Lung microvascular endothelial cell (primary cell): Measurements from ENCODE around the gene DIS3L. TPM values are rescaled to one million over a fixed set of nuclear protein-coding genes. Genes with fewer than 3 reads are reported as not detected.
"Not testable (repeated sequence)": the region's sequence is repeated elsewhere in the genome, so short reads cannot be mapped to it uniquely, and the experiment has no call there.

ENCODE experiments used
- DNase-seq, 2 donors: peaks; one replicate each; pipeline versions ENCODE4 v3.0.0 to v3.0.0-alpha.2; 2010; ENCODE audit warnings: low read depth in 2 of 2
- total RNA-seq: library from RNA; depleted of rRNA; stranded (reverse); fragments of >200 nt; gene quantifications from 2 replicates; pipeline ENCODE4 v1.2.1, GENCODE V29; 2014

The DIS3L gene
- 16.1 and 17.9 TPM in 2 replicates for total RNA-seq

DNA sequence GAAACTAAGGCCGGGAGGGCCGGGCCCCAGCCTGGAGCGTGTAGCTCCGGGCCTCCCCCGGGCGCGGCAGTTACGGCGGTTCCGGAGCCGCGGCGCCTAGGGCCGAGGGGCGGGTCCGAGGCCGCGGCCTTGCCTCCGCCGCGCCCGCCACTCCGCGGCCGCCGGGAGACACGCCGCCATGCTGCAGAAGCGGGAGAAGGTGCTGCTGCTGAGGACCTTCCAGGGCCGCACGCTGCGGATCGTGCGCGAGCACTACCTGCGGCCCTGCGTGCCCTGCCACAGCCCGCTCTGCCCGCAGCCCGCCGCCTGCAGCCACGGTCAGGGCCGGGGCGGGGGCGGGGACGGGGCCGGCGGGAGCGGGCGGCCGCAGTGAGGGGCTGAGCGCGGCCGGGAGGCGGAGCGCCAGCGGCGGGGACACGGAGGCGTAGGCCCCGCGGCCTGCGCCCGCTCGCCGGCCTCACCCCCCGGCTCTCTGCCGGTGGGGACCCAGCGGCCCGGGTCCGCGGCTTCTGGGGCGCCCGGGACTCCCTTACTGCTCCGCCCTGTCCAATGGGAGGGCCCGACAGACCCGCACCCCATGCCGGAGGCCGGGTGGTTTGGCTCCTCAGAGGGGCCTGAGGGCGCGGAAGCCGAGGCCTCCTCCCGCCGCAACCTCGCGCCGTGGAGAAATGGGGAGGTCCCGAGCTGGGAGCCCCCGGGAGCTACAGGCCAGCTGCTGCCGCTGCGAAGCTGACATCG lies at the start of gene DIS3L:
Gene DIS3L, plus strand, starts transcription at position 150 of the 738 bp plus-strand sequence. Its CDS starts 29 bp downstream, at position 179.
- DNase-seq = peak; percentile 57 to 61

DNA sequence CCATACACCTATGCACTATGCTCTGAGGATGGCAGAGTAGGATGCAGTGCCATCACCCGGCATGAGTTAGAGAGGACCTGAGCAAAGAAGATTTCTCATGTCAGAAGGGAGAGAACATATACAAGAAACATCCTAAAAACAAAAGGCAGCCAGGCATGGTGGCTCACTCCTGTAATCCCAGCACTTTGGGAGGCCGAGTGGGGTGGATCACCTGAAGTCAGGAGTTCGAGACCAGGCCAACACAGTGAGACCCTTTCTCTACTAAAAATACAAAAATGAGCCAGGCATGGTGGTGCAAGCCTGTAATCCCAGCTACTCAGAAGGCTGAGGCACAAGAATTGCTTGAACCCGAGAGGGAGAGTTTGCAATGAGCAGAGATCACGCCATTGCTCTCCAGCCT lies 47.5 kb upstream of the DIS3L start:
- not testable (repeated sequence) for DNase-seq

DNA sequence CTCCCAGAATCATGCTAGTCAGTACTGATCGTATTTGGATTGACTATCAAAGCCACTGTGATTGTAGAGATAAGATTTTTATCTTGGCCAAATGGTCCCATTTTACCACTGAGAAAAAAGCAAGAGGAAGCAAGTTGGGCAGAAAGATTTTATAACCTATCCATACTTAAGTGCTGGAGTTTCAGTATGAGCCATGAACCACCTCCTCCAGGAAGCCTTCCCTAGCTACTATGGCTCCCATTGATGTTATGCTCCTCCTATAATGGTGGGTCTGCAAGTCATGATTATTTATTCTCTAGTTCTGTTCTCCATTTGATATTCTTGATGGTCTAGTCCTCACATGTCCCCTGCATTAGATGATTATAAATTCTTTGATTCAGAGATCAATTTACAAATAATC lies 46.4 kb upstream of the DIS3L start:
- DNase-seq = no peak

DNA sequence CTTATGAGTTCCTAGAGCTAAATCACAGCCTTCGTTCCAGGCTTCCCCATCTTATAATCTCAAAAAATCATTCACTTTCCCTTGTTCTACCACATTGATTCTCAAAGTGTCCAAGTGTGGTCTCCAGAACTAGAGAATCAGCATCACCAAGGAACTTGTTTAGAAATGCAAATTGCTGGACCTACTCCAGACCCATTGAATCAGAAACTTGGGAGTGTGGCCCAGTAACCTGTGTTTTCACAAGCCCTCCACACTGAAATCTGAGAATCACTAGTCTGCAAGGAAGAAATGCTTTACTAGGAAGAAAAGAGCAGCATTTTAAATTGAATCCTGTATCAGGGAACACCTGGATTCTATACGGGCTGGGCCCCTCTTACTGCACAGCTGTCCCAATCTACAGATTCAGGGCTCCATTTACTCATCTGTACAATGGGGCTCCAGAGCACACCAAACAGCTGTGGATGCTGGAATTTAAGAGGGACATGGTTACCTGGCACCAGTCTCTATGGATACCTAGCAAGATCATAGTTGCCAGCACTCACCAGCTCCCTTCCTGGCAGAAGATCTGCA lies 43.7 kb upstream of the DIS3L start:
- DNase-seq = no peak

DNA sequence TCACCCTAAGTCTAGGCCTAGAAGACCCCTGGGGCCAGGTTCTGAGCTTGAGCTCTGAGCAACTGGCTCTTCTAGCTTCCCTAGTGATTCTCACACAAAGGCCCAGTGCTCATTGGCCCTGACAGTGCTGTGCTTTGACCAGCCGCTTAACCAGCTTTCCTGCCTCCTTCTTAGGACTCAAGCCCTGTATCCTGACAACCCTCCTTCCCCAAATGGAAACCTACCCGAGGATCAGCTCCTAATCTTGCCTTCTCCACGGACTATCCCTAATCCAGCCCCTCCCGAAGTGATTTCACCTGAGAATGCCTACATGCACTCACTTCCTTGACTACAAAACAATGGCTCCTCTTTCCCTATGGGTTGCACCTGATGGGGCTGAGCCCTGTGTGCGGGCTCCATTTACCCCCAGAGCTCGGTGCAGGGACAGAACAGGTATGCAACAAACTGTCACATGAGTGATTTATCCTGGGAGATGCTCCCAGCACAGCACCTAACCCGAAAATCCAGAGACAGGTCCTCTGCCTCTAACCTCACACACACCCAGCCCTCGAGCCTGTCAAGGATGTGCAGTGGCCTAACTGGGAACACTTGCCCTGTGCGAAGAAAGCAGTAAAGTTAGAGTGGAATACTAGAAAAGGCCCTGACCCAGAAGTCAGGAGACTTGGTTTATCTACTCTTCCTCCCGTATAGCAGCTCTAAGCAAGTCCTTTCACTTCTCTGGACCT lies 42.1 kb upstream of the DIS3L start:
- no peak for DNase-seq

DNA sequence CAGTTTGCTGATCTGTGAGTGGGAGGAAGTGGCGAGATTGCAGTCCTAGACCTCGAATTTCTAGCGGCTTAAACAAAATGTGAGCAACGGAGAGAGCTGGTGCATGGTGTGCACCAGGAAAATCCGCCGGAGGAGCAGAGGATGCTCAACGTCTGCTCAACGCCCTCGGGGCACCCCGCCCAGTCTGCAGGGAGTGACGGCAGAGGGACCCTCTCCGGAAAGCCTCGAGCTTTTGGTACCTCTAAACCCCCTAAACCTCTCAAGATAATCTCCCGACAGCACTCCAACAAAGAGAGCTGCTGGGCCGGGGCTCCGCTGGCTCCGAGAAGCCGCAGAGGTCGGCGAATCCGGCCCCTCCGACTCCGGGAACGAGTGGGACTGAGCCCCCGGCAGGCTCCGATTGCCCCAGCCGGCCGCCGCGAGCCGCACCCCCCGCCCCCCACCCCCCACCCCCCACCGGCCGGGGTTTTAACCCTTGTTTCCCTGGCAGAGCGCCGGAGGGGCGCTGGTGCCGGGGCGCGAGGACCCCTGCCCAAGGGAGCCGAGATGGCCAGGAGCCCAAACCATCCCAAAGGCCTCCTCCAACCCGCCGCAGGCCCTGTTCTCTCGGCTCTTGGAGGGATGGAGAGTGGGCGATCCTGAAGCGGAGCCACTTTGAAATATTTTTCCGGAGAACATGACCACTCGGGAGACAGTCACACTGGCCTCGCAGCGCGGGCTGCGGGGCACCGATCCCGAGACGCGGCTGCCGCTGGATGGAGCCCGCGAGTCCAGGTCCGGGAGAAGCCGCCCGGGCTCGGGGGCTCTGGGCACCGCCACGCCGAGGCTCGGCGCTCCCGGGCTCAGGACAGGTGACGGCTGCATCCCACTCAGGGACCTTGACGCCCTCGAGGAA lies 41.3 kb upstream of the DIS3L start:
- peak; percentile 47 to 70 for DNase-seq

DNA sequence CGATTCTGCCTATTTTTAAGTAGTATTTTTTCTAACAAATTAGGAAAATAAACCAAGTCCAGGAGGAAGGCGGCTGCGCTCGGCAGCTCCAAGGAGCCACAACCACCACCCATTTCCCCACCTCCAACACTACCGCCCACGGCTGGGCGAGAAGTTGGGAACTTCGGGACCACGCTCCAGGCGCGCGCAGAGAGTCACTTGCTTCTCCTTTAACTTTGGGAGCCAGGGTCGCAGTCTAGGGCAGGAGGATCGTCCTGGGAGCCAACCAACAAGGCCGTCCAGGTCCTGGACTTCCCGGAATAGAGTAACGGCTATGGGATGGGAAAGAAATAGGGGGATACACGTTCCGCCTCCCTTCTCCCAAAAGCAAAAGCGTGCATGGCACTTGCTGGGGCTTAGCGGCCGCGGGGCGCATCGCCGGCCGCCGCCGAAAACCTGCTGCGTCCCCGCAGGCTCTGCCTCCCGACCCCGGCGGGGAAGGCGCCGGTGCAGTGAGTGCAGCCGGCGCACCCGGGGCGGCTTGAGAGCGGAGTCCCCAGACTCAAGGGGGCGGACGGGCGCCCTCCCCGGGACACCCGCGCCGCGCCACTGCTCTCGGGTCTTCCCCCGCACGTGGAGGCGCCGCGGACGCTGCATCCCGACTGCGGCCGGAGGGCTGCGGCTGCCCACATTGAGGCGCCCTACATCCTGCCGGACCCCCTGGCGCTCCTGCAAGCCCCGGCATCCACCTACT lies 40.5 kb upstream of the DIS3L start:
- peak; percentile 16 to 21 for DNase-seq

DNA sequence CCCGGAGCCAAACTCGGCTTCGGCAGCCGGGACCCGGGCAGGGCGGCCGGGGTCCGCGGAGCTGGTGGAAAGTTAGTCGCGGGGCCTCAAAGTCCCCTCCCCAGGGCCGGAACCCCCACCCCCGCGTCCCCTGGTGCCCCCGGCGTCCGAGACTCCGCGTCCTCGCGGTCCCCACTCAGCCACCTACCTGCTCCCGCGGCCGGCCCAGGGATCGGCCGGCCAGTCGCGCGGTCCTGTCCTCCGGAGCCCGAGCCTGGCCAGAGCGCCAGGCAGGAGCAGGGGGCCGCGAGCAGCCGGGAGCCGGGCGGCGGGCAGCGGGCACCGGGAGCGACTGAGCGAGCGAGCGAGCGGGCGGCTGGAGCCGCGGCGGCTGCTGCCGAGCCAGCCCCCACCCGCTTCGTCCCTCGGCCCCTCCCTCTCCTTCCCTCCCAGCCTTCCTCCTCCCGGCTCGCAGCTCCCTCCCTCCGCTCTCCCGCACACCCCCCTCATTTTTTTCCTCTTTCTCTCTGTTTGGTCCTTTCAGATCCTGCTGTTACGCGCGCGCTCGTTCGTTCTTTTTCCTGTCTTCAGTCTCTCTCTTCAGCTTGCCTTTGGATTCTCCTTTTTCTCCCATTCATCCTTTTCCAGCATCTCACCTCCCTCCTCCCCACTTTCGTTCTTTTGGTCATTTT lies 39.8 kb upstream of the DIS3L start, which contains the start of gene MEGF11:
Gene MEGF11, minus strand, starts transcription at position 333 of the 671 bp plus-strand sequence. CDS start 125,347 bp downstream, outside the sequence.
- peak; percentile 12 to 32 for DNase-seq

DNA sequence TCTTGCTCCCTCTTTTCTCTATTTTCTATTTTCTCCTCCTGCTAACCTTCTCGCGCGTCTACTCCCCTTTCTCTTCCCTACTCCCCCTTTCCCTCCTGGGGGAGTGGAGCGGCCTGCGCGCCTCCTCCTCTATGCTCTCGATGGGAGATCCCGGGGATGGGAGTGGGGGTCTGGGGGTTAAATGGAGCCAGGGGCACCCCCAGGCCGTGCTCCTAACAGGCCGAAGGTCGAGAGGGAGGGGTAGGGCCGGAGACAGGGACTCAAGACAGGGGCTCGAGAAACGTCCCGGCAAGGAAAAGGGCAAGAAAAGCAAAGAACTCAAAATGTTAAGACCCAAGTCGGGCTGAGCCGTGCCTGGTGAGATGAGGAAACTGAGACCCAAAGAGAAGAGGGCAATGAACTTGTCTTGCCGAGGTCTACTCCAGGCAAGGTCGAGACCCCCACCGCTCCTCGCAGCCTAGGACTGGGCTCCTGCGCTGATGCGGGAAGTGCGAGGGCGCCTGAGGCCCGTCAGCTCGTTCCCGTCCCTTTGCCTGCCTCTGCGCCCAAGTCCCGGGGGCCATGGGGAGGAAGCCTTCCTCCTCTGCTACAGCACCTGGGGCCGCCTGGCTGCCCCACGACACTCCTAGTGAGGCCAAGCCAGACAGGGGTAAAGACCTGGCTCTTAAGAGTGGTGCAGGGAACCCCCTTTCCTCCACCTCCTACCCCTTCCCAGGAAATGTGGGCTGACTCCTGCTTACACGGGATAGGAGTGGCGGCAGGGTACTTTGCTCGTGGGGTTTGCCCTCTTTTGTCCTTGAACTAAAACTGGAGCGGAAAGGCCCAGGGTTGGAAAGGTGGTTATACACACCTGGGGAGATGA lies 39.0 kb upstream of the DIS3L start:
- DNase-seq = no peak

DNA sequence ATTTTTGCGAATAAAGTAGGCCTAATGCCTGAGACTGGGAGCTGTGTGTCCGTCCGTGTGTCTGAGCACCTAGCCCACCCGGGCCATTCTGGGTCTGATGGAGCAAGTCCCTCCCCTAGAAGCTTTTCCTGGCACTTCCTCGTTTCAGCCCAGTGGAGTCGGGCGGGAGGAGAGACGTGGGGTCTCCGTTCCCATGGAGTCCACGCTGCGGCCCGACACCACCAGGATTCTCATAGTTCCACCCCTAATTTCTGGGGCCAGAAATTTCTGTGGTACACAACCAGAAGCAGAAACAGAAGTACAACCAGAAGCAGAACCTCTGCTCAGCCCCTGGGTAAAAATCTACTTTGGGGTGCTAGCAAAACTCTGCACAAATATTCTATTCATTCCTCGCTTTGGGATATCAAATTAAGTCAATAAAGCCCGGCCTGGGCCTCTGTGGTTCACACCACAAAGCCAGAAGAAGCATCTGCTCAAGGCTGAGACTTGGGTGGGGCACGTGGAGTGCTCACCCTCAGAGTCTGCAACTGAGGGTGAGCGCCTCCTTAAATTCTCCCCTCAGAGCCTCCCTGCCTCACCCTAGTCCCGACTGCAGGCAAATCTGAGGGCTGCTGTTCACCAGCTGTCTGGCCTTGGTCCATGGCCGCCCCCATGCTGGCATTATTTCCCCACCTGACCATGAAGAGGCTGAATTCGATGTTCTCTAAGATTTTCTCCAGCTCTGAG lies 38.3 kb upstream of the DIS3L start:
- DNase-seq = no peak

DNA sequence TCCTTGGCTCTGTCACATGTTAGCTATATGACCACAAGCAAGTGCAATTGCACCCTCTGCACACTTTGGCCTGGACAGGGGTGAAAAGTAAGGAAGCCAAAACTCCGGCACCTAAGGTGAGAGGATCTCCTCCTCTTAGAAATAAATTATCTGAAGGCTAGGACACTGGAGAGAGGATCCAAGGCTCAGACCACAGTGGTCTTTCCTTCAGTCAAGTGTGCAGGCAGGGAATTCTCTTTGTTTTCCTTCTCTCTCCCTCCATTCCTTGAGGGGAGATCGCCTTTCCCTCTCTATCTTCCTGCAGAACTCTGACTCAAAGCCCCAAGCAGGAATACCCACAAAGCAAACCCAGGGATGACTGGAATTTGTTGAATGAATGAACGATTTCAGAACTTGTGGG lies 36.7 kb upstream of the DIS3L start:
- no peak for DNase-seq

DNA sequence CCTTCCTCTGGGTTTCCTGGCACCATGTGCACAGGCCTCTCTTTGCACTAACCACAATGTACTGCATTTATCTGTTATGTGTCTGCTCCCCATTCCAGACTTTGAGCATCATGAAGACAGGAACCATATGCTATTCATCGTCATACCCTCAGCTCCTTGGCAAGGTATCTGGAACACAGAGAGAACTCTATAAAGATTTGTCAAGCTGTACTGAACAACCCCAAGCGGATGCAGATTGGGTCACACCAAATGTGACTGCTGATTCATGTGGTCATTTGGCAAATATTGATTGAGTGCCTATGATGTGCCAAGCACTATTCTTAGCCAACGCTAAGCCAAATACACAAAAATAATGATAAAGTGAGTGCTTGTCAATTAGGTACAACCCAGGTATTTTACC lies 32.3 kb upstream of the DIS3L start:
- DNase-seq = no peak

DNA sequence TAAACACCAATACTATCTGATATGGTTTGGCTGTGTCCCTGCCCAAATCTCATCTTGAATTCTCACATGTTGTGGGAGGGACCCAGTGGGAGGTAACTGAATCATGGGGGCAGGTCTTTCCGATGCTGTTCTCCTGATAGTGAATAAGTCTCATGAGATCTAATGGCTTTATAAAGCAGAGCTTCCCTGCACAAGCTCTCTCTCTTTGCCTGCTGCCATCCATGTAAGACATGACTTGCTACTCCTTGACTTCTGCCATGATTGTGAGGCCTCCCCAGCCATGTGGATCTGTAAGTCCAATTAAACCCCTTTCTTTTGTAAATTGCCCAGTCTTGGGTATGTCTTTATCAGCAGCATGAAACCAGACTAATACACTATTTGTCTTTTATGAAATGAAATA lies 30.5 kb upstream of the DIS3L start:
- DNase-seq = not testable (repeated sequence)

DNA sequence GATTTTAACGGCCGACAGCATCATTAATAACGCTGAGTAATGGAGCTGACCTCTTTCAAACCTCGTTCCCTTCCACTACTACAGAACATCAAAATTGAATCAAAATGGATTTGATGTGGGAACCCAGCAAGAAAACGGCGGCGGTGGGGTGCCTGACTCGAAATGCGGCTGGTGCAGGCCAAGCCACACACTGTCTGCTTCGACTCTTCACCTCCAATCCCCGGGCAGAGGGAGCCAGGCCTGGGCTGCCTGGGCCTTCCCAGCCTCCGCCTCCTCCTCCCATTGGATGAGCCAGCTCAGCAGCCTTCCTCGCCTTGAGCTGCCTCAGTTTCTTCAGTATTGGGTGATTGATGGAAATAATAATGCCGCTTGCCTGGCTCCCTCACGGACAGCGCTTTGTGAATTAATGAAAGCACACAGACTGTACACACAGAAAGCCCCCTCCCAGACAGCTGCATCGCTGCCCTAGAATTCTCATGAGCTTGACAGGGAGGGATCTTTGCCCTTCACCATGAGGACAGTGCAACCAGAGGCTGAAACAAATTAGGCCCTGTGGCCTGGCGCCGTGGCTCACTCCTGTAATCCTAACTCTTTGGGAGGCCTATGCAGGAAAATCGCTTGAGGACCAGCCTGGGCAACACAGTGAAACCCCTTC lies 28.4 kb upstream of the DIS3L start:
- DNase-seq = no peak

DNA sequence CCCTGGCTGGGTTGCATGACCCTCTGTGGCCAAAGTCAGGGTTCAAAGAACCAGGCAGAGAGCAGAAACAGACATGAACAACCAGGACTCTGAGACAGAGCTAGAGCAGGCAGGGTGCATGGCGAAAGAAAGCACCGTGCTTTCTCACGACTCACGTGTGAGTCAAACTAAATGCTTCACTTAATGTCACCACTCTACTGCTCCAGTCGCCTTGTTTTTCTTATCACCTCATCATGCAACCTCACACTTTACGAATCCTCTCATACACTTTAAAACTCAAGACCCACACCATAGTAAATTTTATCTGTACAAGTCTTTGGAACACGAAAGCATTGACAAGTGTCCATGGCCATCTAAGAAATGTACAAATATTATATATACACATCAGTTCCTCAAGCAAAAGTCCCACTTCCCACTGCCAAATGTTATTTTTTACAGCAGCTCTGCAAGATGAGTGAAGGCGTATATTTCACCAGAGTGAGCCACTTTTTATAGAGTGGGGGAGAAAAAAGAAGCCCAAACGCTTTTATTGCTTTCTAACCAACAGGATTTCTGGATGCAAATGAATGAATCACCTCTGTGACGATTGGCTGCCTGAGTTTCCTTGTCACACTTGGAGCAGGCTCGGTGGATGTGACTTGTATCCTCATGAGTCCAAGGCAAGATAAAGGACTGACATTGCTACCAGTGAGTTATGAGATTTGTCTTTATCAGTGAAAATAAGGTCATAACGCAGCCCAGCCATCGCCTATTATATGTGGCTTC lies 23.9 kb upstream of the DIS3L start:
- DNase-seq = peak in 1 of 2 donors; percentile 55

DNA sequence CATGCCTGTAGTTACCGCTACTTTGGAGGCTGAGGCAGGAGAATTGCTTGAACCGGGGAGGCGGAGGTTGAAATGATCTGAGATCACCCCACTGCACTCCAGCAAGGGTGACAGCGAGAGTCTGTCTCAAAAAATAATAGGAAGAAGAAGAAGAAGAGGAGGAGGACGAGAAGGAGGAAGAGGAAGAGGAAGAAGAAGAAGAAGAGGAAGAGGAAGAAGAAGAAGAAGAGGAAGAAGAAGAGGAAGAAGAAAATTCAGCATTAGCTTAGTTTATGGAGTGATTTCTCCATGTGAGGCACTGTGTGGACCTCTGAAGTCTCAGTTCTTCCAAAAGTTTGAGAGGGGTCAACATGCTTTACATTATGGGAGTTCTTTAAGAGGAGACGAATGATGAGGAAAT lies 22.4 kb upstream of the DIS3L start:
- DNase-seq = no peak

DNA sequence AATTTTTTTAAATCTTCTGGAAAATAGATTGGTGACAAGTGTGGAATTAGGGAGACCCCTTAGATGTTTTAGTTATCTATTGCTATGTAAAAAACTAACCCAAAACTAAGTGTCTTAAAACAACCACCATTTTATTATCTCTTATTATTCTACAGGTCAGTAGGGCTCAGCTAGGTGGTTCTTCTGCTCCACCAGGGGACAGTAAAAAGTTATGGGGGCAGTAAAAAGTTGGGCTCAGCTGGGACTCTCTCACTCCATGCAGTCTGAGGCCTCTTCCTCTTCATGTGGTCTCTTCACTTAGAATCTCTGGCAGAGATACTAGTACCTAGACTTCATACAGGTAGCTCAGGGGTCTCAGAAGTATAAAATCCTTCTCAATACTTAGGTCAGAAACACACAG lies 18.0 kb upstream of the DIS3L start:
- DNase-seq = no peak
